Activated B cell treated with CpG ODN at 0.5 μM for 24 hours (primary cell): ENCODE results near the gene OLFML2B. TPM values are rescaled to one million over a fixed set of nuclear protein-coding genes. Genes with fewer than 3 reads are reported as not detected.

Source experiments
- ATAC-seq: fragments of 200-7000 bp; cut with Tn5 transposase; one replicate; pipeline ENCODE4 v1.10.0; 2021; ENCODE audit warnings: low read depth, mild to moderate bottlenecking, moderate library complexity
- CTCF ChIA-PET: fragments of 350-600 bp; sonication (Branson Sonifier 250); formaldehyde crosslinking; loops from one replicate; lab custom pipeline; 2021; ENCODE audit warnings: antibody characterized with exemption; lab: Charles Lee
- POLR2A ChIA-PET: fragments of 350-600 bp; sonication (Branson Sonifier 250); formaldehyde crosslinking; loops from one replicate; lab custom pipeline; 2021; ENCODE audit warnings: antibody characterized with exemption; lab: Charles Lee
- DNase-seq: peaks from one replicate; pipeline ENCODE4 v3.0.0; 2022
- H3K27ac Mint-ChIP-seq: one replicate; pipeline ENCODE4 v1.8.0; 2020; ENCODE audit warnings: mixed read lengths
- H3K27me3 Mint-ChIP-seq: one replicate; pipeline ENCODE4 v1.8.0; 2021; ENCODE audit warnings: mixed read lengths
- H3K36me3 Mint-ChIP-seq: one replicate; pipeline ENCODE4 v1.8.0; 2021; ENCODE audit warnings: low read depth, mixed read lengths
- H3K4me1 Mint-ChIP-seq: one replicate; pipeline ENCODE4 v1.8.0; 2021; ENCODE audit warnings: mixed read lengths
- H3K4me3 Mint-ChIP-seq: one replicate; pipeline ENCODE4 v1.8.0; 2020; ENCODE audit warnings: mild to moderate bottlenecking, mixed read lengths
- H3K9me3 Mint-ChIP-seq: one replicate; pipeline ENCODE4 v1.8.0; 2020; ENCODE audit warnings: mixed read lengths
- intact Hi-C: fragments of 100-400 bp; cut with micrococcal nuclease; formaldehyde crosslinking; loops from one replicate; pipeline ENCODE4 v1.15.1; 2024
- total RNA-seq: library from RNA; stranded (reverse); gene quantifications from 2 replicates; pipeline ENCODE4 v1.2.3, GENCODE V29; 2022
- TF ChIP-seq, protein P1 (sequence below): fragments of 200-600 bp; IDR thresholded peaks from one replicate; pipeline ENCODE4 v1.8.0; 2022; ENCODE audit warnings: antibody characterized with exemption, mild to moderate bottlenecking

OLFML2B gene
- total RNA-seq, 1 donor from 2014 or later, result not detected

DNA sequence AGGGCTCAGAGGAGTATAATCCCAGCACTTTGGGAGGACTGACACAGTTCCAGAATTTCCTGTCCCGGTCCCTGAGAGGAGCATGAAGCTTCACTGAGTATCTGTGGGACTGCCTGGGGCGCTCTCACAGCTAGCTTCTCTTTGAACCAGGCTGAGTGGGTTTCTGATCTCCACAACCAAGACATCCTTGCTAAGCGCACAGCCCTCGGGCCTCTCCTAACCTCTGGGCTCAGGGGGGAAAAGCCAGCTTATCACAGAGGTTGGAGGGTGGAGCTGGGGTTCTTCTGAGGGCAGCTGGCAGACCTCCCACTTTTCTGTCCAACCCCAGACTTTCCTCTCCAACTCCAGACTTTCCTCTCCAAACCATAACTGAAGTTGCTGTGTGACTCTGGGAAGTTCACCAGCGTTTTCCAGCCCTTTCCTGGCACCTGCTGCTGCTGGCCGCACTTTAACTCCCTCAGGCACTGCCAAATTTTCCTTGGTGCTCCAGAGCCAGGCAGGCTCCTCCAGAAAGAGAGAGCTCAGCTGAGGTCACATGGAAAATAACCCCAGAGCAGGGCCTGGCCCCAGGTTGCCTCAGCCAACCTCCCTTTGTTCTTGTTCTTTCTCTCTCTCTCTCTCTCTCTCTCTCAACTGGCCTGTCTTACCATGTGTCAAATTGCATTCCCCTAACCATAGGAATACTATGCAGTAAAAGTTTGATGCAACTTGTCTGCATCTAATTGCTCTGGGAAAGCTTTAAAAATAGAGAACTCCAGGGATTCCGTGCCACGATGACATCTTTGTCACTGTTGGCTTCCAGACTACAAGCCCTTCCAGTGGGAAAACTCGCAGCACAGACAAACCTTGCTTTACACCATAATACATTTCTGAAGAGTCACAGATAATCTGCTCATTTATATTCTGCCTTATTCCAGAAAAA, 49.5 kb downstream of the OLFML2B start:
- Mint-ChIP-seq H3K4me3 (no peak overlapping the region), H3K9me3 (no peaks in the 10 kb centered on the region), H3K27ac (no peak overlapping the region), H3K27me3 (no peaks in the 10 kb centered on the region), H3K36me3 (peaks cover under 1% of the 10 kb centered on the region), H3K4me1 (no peaks in the 10 kb centered on the region)
- intact Hi-C loops, result no loop called here
- ATAC-seq (no peak), DNase-seq (no peak)
- ChIA-PET CTCF (no interaction called here), POLR2A (no interaction called here)
- TF ChIP-seq, protein P1, sequence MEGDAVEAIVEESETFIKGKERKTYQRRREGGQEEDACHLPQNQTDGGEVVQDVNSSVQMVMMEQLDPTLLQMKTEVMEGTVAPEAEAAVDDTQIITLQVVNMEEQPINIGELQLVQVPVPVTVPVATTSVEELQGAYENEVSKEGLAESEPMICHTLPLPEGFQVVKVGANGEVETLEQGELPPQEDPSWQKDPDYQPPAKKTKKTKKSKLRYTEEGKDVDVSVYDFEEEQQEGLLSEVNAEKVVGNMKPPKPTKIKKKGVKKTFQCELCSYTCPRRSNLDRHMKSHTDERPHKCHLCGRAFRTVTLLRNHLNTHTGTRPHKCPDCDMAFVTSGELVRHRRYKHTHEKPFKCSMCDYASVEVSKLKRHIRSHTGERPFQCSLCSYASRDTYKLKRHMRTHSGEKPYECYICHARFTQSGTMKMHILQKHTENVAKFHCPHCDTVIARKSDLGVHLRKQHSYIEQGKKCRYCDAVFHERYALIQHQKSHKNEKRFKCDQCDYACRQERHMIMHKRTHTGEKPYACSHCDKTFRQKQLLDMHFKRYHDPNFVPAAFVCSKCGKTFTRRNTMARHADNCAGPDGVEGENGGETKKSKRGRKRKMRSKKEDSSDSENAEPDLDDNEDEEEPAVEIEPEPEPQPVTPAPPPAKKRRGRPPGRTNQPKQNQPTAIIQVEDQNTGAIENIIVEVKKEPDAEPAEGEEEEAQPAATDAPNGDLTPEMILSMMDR, result no peak

DNA sequence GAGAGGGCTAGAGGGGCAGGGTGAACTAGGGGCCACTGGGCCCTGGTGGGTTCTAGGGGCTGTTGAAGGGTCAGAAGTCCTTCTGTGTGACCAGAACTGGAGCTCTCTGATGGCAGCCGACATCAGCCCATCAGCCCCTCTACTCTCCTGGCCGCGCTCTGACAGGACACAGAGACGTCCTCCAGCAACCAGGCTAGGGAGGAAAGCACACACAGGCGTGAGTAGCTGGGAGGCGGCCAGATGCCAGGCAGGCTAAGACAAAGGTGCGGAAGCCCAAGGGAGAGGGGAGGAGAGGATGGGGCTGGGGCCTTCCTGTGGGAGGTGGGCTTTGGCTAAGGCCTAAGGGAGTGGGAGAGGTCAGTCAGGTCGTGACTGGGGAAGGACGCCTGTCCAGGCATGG, 50.8 kb downstream of the OLFML2B start:
- Mint-ChIP-seq H3K36me3 (peaks cover 6% of the 10 kb centered on the region), H3K4me3 (no peak overlapping the region), H3K27me3 (no peaks in the 10 kb centered on the region), H3K9me3 (no peaks in the 10 kb centered on the region), H3K4me1 (no peaks in the 10 kb centered on the region), H3K27ac (no peak overlapping the region)
- intact Hi-C loops, result no loop called here
- ATAC-seq (no peak), DNase-seq (no peak)
- TF ChIP-seq, protein P1, result no peak
- ChIA-PET CTCF (no interaction called here), POLR2A (no interaction called here)

DNA sequence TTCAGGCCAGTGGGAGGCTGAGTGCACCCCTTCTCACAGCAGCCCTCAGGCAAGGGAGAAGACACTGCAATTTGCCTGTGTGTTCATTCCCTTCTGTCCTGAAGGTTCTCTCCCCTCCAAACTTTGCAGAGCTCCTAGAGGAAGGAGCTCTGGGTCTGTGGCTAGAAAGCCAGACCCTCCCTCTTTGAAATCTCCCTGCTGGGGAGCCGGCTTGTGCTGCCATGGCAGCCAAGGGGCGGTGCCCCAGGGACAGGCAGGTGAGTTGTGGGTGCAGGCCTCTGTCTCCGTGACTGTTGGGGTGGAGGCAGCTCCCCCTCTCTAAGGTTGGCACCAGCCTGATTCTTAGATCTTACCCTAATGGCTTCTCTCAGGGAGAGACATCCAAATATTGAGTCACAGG, 53.0 kb downstream of the OLFML2B start:
- ATAC-seq (no peak), DNase-seq (no peak)
- POLR2A ChIA-PET, result no interaction called here

DNA sequence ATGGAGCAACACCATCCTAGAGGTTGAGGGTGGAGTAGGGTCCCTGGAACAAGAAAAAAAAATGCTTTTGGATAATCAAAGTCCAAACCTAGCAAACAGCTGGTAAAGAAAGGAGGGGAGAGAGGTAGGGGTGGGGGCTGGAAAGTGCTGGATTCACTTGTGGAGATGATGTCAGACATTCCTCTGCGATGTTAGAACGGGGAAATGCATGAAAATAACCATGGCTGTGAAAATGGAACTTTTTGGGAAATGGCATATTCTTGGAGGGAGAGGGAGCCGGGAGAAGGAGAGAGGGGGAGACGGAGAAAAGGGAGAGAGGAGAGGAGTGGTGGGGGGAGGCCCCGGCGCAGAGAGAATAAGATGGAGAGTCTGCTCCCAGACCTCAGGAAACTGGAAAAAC, 53.6 kb downstream of the OLFML2B start:
- Mint-ChIP-seq H3K36me3 (peaks cover 27% of the 10 kb centered on the region), H3K4me3 (no peak overlapping the region), H3K4me1 (no peaks in the 10 kb centered on the region), H3K9me3 (no peaks in the 10 kb centered on the region), H3K27me3 (no peaks in the 10 kb centered on the region), H3K27ac (no peak overlapping the region)
- CTCF ChIA-PET, result no interaction called here
- ATAC-seq, result no peak
- DNase-seq, result no peak
- TF ChIP-seq, protein P1, result no peak
- POLR2A ChIA-PET, result no interaction called here
- intact Hi-C loops, result no loop called here

More for the DNA sequence above, 53.0 kb downstream of the OLFML2B start:
- Mint-ChIP-seq H3K9me3 (no peaks in the 10 kb centered on the region), H3K27me3 (no peaks in the 10 kb centered on the region), H3K27ac (no peak overlapping the region), H3K36me3 (peaks cover 23% of the 10 kb centered on the region), H3K4me1 (no peaks in the 10 kb centered on the region), H3K4me3 (no peak overlapping the region)
- TF ChIP-seq, protein P1, result no peak
- intact Hi-C loops, result no loop called here
- CTCF ChIA-PET, result no interaction called here

DNA sequence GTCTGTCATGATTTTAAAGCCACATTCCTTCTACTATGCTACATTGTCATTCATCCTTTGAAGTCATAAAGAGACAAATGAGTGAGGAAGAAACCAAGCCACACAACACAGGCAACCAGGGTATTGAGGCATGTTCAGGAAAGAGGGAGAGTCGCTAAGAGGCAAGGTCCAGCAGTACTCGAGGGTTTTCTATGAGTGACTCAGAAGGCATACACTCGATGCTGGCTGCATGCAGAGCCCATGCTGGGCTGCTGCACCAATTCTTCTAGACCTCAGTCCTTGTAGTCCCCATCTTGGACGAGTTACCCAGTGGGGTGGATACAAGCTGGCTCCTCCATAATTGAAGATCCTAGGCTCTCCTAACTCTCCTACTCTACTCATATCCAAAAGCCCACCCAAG, 57.6 kb downstream of the OLFML2B start:
- peaks cover 11% of the 10 kb centered on the region for H3K4me1 Mint-ChIP-seq
- CTCF ChIA-PET, result no interaction called here
- POLR2A ChIA-PET, result no interaction called here
- TF ChIP-seq, protein P1, result no peak
- no peaks in the 10 kb centered on the region for H3K27me3 Mint-ChIP-seq
- no peak overlapping the region for H3K4me3 Mint-ChIP-seq
- intact Hi-C loops, result no loop called here
- no peak overlapping the region for H3K27ac Mint-ChIP-seq
- DNase-seq, result no peak
- ATAC-seq, result no peak
- peaks cover 57% of the 10 kb centered on the region for H3K36me3 Mint-ChIP-seq
- H3K9me3 Mint-ChIP-seq, result no peaks in the 10 kb centered on the region
